Heart left ventricle (tissue), 16 donors: Measurements from ENCODE around the gene TPK1. TPM values are rescaled to one million over a fixed set of nuclear protein-coding genes. Genes with fewer than 3 reads are reported as not detected.

Experiments used
- ATAC-seq, 4 donors: fragments of 200-7000 bp; cut with Tn5 transposase; one replicate each; pipeline ENCODE4 v1.9.1; 2020 to 2022; ENCODE audit warnings: moderate library complexity in 4 of 4, mild to moderate bottlenecking in 3 of 4, moderate number of reproducible peaks in 1 of 4
- DNase-seq, 5 donors: peaks; one replicate each; pipeline ENCODE4 v3.0.0-alpha.2; 2020
- H3K27ac ChIP-seq, 12 donors: fragments of 200-600 bp; sonication (generic) in 4 of 12; one replicate each; pipeline versions ENCODE4 v1.5.0 to v1.8.0; 2016 to 2022; ENCODE audit warnings: mild to moderate bottlenecking in 2 of 12
- H3K27me3 ChIP-seq, 9 donors: fragments of 200-600 bp; sonication (generic) in 2 of 9; one replicate each; pipeline versions ENCODE4 v1.5.1 to v1.8.0; 2016 to 2022; ENCODE audit warnings: mild to moderate bottlenecking in 3 of 9
- H3K36me3 ChIP-seq, 9 donors: fragments of 200-600 bp; sonication (generic) in 2 of 9; one replicate each; pipeline versions ENCODE4 v1.5.0 to v1.8.0; 2018 to 2022; ENCODE audit warnings: mild to moderate bottlenecking in 2 of 9
- H3K4me1 ChIP-seq, 12 donors: fragments of 200-600 bp; sonication (generic) in 4 of 12; one replicate each; pipeline versions ENCODE4 v1.5.0 to v1.8.0; 2016 to 2022; ENCODE audit warnings: mild to moderate bottlenecking in 3 of 12
- H3K4me3 ChIP-seq, 12 donors: fragments of 200-600 bp; sonication (generic) in 4 of 12; one replicate each; pipeline versions ENCODE4 v1.5.0 to v1.8.0; 2017 to 2022; ENCODE audit warnings: mild to moderate bottlenecking in 9 of 12, moderate library complexity in 4 of 12
- H3K9me3 ChIP-seq, 12 donors: fragments of 200-600 bp; sonication (generic) in 4 of 12; one replicate each; pipeline versions ENCODE4 v1.5.0 to v1.8.0; 2016 to 2022; ENCODE audit warnings: mild to moderate bottlenecking in 1 of 12
- POLR2A ChIP-seq, 2 donors: fragments of 450-650 bp; IDR thresholded peaks; one replicate each; pipeline ENCODE4 v1.6.1; 2017; ENCODE audit warnings: antibody characterized with exemption in 2 of 2, mild to moderate bottlenecking in 2 of 2, moderate library complexity in 2 of 2
- whole genome bisulfite sequencing, 4 donors: extraction: QIAGEN DNeasy Blood & Tissue Kit in 2 of 4; methylation state at CpG; one replicate each; pipeline versions ENCODE4 v1.1.5 to v1.1.7; 2013 to 2018; 5-methylcytosine and 5-hydroxymethylcytosine counted together
- intact Hi-C, 10 donors: fragments of 100-400 bp; cut with DNase I; formaldehyde crosslinking; loops; one replicate each; pipeline versions ENCODE4 v1.11.1 to v1.14.2; 2022
- polyA plus RNA-seq, 2 donors: library from polyadenylated mRNA; stranded (reverse); fragments of 200-250 nt; gene quantifications; one replicate each; pipeline ENCODE4 v1.2.3, GENCODE V29; 2013
- total RNA-seq, 9 donors: library from RNA; depleted of rRNA in 2 of 9; stranded (reverse); fragments of >200 nt in 2 of 9; fragmentation: NEBNext Ultra II Directional in 3 of 9; extraction: Animal tissue kit (Norgen Biotek cat#: 25700) in 3 of 9; gene quantifications; one replicate each; pipeline versions ENCODE4 v1.1.0 to v1.2.4, GENCODE V29; 2016 to 2023
- TF ChIP-seq, protein P1 (sequence below), 12 donors: fragments of 200-600 bp; sonication (generic) in 4 of 12; IDR thresholded peaks; one replicate each; pipeline versions ENCODE4 v1.5.0 to v1.8.0; 2018 to 2022; ENCODE audit warnings: antibody characterized with exemption in 12 of 12, mild to moderate bottlenecking in 5 of 12
- donor health status: ischemic (EF 13 %, LVEDD 7.1; RV severe dilation, severe dysfunction).
- donor health status: healthy with polysubstance abuse.
- donor health status: DM: no; HTN: yes; CAD: no.
- donor health status: DM: no; HTN: no; CAD: no.
- donor health status: ischemic (EF 25% LVEDD 6.9; RV normal size, moderate dysfunction).
- donor health status: ischemic (EF 25% LVEDD 5.7; RV mildly dilated, moderate dysfunction).
- donor health status: healthy.
- donor health status: DM: yes; HTN: yes; CAD: no.
- donor health status: ischemic (EF 35%, LVEDD 5.7; RV mildly dilated, moderate dysfunction).
- donor health status: nonischemic (EF 11% LVEDD 7.7; RV severe dilation, severe dysfunction).
- donor health status: DM: yes; HTN: yes; CAD: no.
- donor health status: PGD.
- donor health status: ischemic (EF 29% LVEDD 5.4; RV normal size, mild dysfunction).
- donor health status: nonischemic (EF 23%, LVEDD 6.1; RV moderate dilation, normal function).

The TPK1 gene
- total and polyA plus RNA-seq, 11 donors: 2.0 to 8.2 (median 5.0) TPM

DNA sequence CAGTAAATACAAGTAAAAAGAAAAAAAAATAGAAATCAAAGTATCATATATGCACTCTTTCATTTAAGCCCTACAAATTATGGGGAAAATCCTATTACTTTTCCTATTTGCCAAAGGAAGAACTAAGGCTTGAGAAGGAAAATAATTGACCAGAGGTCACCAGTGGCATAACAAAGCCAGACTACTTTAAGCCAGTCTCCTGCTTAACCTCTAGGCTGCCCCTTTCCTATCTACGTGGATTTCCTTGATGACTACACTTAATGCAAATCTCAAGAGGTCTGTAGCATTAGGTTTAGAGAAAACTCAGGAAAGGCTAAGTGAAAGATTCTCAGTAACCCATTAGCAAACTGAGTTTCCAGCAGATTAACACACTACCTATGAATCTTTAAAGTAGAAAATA lies 49.8 kb downstream of the TPK1 start:
- no peaks in the 10 kb centered on the region for H3K27me3 ChIP-seq
- DNase-seq (no peak), ATAC-seq (no peak)
- 57 to 71% (median 61%) methylated on average over 1 of the region's 1 CpG for WGBS, 4 donors
- no peak overlapping the region for H3K27ac ChIP-seq
- TF ChIP-seq, protein P1, sequence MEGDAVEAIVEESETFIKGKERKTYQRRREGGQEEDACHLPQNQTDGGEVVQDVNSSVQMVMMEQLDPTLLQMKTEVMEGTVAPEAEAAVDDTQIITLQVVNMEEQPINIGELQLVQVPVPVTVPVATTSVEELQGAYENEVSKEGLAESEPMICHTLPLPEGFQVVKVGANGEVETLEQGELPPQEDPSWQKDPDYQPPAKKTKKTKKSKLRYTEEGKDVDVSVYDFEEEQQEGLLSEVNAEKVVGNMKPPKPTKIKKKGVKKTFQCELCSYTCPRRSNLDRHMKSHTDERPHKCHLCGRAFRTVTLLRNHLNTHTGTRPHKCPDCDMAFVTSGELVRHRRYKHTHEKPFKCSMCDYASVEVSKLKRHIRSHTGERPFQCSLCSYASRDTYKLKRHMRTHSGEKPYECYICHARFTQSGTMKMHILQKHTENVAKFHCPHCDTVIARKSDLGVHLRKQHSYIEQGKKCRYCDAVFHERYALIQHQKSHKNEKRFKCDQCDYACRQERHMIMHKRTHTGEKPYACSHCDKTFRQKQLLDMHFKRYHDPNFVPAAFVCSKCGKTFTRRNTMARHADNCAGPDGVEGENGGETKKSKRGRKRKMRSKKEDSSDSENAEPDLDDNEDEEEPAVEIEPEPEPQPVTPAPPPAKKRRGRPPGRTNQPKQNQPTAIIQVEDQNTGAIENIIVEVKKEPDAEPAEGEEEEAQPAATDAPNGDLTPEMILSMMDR (IDR thresholded peaks at IDR 0.05): no peak
- no peak for TF ChIP-seq POLR2A (IDR thresholded peaks at IDR 0.05)
- no peaks in the 10 kb centered on the region for H3K36me3 ChIP-seq
- H3K9me3 ChIP-seq: no peaks in the 10 kb centered on the region
- H3K4me3 ChIP-seq: no peak overlapping the region
- peaks cover 0 to 2% (median 0%) of the 10 kb centered on the region in 12 donors for H3K4me1 ChIP-seq
- intact Hi-C loops: no loop called here

DNA sequence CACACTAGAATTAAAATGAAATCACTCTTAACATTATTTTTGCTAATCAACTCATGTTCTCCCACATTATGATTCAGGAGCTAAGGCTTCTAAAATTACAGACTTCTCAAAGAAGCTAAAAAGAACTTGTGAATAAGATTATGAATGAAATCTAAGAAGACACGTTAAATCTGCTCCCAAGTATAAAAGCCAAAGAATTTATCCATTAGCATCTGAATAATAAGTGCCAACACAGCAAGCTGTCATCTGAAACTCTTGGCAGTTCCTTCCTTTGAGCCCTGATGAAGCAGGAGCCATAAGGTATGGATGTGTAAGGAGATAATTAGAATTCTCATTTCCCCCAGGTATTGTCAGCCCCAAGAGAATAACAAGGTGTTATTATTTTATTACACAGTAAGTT lies 50.3 kb downstream of the TPK1 start:
- H3K27ac ChIP-seq: no peak overlapping the region
- intact Hi-C loops: no loop called here
- H3K4me3 ChIP-seq: no peak overlapping the region
- DNase-seq (no peak), ATAC-seq (no peak)
- 71 to 84% (median 80%) methylated on average over 1 of the region's 1 CpG for WGBS, 4 donors
- peaks cover 0 to 2% (median 0%) of the 10 kb centered on the region in 12 donors for H3K4me1 ChIP-seq
- H3K9me3 ChIP-seq: no peaks in the 10 kb centered on the region
- TF ChIP-seq POLR2A (IDR thresholded peaks at IDR 0.05): no peak
- TF ChIP-seq, protein P1 (IDR thresholded peaks at IDR 0.05): no peak
- H3K27me3 ChIP-seq: no peaks in the 10 kb centered on the region
- H3K36me3 ChIP-seq: no peaks in the 10 kb centered on the region

DNA sequence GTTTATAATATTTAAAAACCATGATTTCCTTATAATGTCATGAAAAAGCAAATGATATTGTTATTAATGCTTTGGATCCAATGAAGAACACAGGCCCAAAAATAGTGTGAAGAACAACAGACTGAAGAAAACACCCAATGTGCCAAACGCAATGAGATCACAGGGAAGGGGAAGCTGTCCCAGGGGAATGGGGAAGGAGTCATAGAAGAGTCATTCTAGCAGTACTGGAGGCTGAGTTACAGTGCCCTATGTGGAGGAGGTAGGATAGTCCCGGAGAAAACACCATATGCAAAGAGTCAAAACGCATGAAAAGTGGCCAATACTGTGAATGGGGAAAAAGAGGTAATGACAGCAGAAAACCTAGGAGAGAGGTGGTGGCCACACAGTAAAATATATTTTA lies 50.9 kb downstream of the TPK1 start:
- Histone ChIP-seq H3K9me3 (no peaks in the 10 kb centered on the region), H3K27ac (no peak overlapping the region), H3K36me3 (no peaks in the 10 kb centered on the region), H3K27me3 (no peaks in the 10 kb centered on the region), H3K4me3 (no peak overlapping the region), H3K4me1 (peaks cover 0 to 2% (median 0%) of the 10 kb centered on the region in 12 donors)
- ATAC-seq (peak in 3 of 4 donors; percentile 59 to 89 (median 63)), DNase-seq (peak in 1 of 5 donors; percentile 16)
- intact Hi-C loops: no loop called here
- TF ChIP-seq, protein P1 (IDR thresholded peaks at IDR 0.05): no peak
- WGBS, 4 donors: 59 to 70% (median 62%) methylated on average over 3 of the region's 3 CpGs

DNA sequence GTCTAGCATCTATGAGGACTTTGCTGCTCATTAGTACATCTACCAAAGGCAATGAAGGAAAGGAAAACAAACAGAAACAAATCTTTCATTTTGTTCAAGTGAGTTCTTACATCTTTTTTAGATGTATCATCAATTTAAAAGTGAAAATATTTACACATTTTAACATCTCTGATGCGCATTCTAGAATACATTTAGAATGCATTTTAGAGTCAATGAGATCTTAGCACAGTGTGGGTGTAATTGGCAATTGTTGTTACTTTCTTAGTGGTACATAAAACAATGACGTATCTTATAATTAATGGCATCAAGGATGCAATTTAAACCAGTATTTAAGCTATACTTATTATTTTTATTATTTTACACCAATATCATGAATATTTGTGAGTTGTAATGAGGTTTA lies 51.4 kb downstream of the TPK1 start:
- intact Hi-C loops: no loop called here
- H3K27ac ChIP-seq: no peak overlapping the region
- H3K4me1 ChIP-seq: peaks cover 0 to 2% (median 0%) of the 10 kb centered on the region in 12 donors
- no peaks in the 10 kb centered on the region for H3K9me3 ChIP-seq
- ATAC-seq: no peak
- no peaks in the 10 kb centered on the region for H3K36me3 ChIP-seq
- WGBS, 4 donors: 91 to 94% (median 93%) methylated on average over 2 of the region's 2 CpGs
- H3K27me3 ChIP-seq: no peaks in the 10 kb centered on the region
- no peak for DNase-seq
- TF ChIP-seq, protein P1 (IDR thresholded peaks at IDR 0.05): no peak
- no peak for TF ChIP-seq POLR2A (IDR thresholded peaks at IDR 0.05)
- no peak overlapping the region for H3K4me3 ChIP-seq
